Panc1 (cell line): Measurements from ENCODE around the gene PPIL6. TPM values are rescaled to one million over a fixed set of nuclear protein-coding genes. Genes with fewer than 3 reads are reported as not detected.

Experiments
- ATAC-seq: fragments of 200-7000 bp; cut with Tn5 transposase; 2 replicates; pipeline ENCODE4 v1.9.1; 2020; ENCODE audit warnings: mild to moderate bottlenecking, moderate library complexity
- BruUV-seq: library from RNA; stranded (reverse); fragments of 400-500 nt; replicated peaks from 2 replicates; lab custom pipeline; 2021; lab: Mats Ljungman, UMichigan
- CTCF ChIA-PET: fragments of 300-600 bp; sonication (Branson Sonifier 250); formaldehyde crosslinking; loops from one replicate; lab custom pipeline; 2022; ENCODE audit warnings: antibody characterized with exemption; lab: Charles Lee
- POLR2A ChIA-PET: fragments of 300-600 bp; sonication (Branson Sonifier 250); formaldehyde crosslinking; loops from one replicate; lab custom pipeline; 2022; ENCODE audit warnings: antibody characterized with exemption; lab: Charles Lee
- DNase-seq: peaks from one replicate; pipeline ENCODE4 v3.0.0-alpha.2; 2010; ENCODE audit warnings: low read depth, low spot score
- H3K27ac ChIP-seq: 2 replicates; pipeline ENCODE4 v1.5.1; 2011; ENCODE audit warnings: mild to moderate bottlenecking, low read length, inconsistent platforms
- H3K27me3 ChIP-seq: fragments of 200-500 bp; sonication (Bioruptor generic); 2 replicates; pipeline ENCODE4 v1.6.0; 2014; ENCODE audit warnings: low read length, inconsistent platforms; ENCODE audit not compliant: control insufficient read depth, insufficient read depth
- H3K36me3 ChIP-seq: fragments of 200-500 bp; sonication (Bioruptor generic); 2 replicates; pipeline ENCODE4 v1.5.1; 2014; ENCODE audit warnings: inconsistent platforms, mild to moderate bottlenecking, low read length, moderate library complexity; ENCODE audit not compliant: control insufficient read depth, insufficient read depth
- H3K4me1 ChIP-seq: 2 replicates; pipeline ENCODE4 v1.5.1; 2011; ENCODE audit warnings: inconsistent platforms, mild to moderate bottlenecking, low read length, moderate library complexity; ENCODE audit not compliant: control insufficient read depth, insufficient read depth
- H3K4me3 ChIP-seq, 2 experiments: 2 replicates each; pipeline ENCODE4 v1.5.1; 2011 to 2012; ENCODE audit warnings: low read depth in 2 of 2, low read length in 2 of 2, mild to moderate bottlenecking in 2 of 2, inconsistent platforms in 1 of 2, moderate library complexity in 1 of 2
- H3K9me3 ChIP-seq: fragments of 200-500 bp; sonication (Bioruptor generic); 2 replicates; pipeline ENCODE4 v1.5.1; 2014; ENCODE audit warnings: low read depth, mild to moderate bottlenecking, inconsistent platforms, low read length, moderate library complexity; ENCODE audit not compliant: control insufficient read depth, insufficient read depth
- POLR2AphosphoS5 ChIP-seq: IDR thresholded peaks from 2 replicates; pipeline ENCODE4 v1.6.1; 2012; ENCODE audit warnings: mild to moderate bottlenecking, low read depth, low read length, moderate library complexity
- SIN3A ChIP-seq: IDR thresholded peaks from 2 replicates; pipeline ENCODE4 v1.6.1; 2012; ENCODE audit warnings: low read depth, mild to moderate bottlenecking, low read length, moderate library complexity, borderline replicate concordance; ENCODE audit not compliant: insufficient read depth
- TCF7L2 ChIP-seq: IDR thresholded peaks from 2 replicates; pipeline ENCODE4 v1.6.1; 2011; ENCODE audit warnings: mild to moderate bottlenecking, low read depth, low read length, inconsistent platforms
- in situ Hi-C: cut with HindIII; loops from 2 replicates; pipeline ENCODE4 v1.10.0; 2016; ENCODE audit warnings: low sequenced_read_pairs, low pct_unique_long_range_greater_than_20kb
- intact Hi-C: fragments of 100-400 bp; cut with micrococcal nuclease; formaldehyde crosslinking; loops from one replicate; pipeline ENCODE4 v1.10.0; 2022; ENCODE audit not compliant: unreplicated experiment
- total RNA-seq: library from RNA; stranded (reverse); gene quantifications from one replicate; pipeline ENCODE4 v1.2.1, GENCODE V29; 2021; ENCODE audit not compliant: unreplicated experiment
- TF ChIP-seq, protein P1 (sequence below): fragments of 450-650 bp; IDR thresholded peaks from 2 replicates; pipeline ENCODE4 v1.5.1; 2017; ENCODE audit warnings: mild to moderate bottlenecking
- TF ChIP-seq, protein P2 (sequence below), 2 experiments: IDR thresholded peaks; 2 replicates each; pipeline ENCODE4 v1.6.1; 2011 to 2012; ENCODE audit warnings: low read depth in 2 of 2, control low read depth in 1 of 2, low read length in 1 of 2, mild to moderate bottlenecking in 1 of 2, moderate library complexity in 1 of 2; ENCODE audit not compliant: insufficient read depth in 1 of 2

PPIL6 gene
- total RNA-seq, 1 experiment from 2014 or later: 2.2 TPM

DNA sequence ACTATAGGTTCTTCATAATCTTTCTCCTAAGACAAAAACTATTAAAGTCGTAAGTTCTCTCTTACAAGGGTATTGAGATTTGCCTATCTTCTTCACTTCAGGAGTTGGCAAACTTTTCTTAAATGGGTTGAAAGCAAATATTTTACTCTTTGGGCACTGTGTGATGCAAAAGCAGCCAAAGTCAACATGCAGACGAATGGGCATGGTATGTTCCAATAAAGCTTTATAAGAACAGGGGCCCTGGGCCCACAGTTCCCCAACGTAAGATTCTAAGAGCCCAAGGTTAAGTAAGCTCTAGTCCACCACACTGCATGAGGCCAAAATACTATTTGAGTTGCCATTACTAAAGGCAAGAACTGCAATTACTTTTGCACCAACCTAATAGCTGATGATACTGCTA is 69.6 kb downstream of the PPIL6 start:
- Histone ChIP-seq H3K4me1 (no peaks in the 10 kb centered on the region), H3K36me3 (peaks cover 72% of the 10 kb centered on the region), H3K27ac (no peak overlapping the region), H3K4me3 (no peak overlapping the region), H3K9me3 (no peaks in the 10 kb centered on the region), H3K27me3 (no peaks in the 10 kb centered on the region)
- CTCF ChIA-PET: no interaction called here
- no TSS peak for BruUV-seq
- intact Hi-C loops (no loop called here), in situ Hi-C loops (no loop called here)
- POLR2A ChIA-PET: no interaction called here
- TF ChIP-seq TCF7L2 (no peak), SIN3A (no peak), POLR2AphosphoS5 (no peak)
- TF ChIP-seq, protein P1, sequence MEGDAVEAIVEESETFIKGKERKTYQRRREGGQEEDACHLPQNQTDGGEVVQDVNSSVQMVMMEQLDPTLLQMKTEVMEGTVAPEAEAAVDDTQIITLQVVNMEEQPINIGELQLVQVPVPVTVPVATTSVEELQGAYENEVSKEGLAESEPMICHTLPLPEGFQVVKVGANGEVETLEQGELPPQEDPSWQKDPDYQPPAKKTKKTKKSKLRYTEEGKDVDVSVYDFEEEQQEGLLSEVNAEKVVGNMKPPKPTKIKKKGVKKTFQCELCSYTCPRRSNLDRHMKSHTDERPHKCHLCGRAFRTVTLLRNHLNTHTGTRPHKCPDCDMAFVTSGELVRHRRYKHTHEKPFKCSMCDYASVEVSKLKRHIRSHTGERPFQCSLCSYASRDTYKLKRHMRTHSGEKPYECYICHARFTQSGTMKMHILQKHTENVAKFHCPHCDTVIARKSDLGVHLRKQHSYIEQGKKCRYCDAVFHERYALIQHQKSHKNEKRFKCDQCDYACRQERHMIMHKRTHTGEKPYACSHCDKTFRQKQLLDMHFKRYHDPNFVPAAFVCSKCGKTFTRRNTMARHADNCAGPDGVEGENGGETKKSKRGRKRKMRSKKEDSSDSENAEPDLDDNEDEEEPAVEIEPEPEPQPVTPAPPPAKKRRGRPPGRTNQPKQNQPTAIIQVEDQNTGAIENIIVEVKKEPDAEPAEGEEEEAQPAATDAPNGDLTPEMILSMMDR: no peak
- TF ChIP-seq, protein P2, sequence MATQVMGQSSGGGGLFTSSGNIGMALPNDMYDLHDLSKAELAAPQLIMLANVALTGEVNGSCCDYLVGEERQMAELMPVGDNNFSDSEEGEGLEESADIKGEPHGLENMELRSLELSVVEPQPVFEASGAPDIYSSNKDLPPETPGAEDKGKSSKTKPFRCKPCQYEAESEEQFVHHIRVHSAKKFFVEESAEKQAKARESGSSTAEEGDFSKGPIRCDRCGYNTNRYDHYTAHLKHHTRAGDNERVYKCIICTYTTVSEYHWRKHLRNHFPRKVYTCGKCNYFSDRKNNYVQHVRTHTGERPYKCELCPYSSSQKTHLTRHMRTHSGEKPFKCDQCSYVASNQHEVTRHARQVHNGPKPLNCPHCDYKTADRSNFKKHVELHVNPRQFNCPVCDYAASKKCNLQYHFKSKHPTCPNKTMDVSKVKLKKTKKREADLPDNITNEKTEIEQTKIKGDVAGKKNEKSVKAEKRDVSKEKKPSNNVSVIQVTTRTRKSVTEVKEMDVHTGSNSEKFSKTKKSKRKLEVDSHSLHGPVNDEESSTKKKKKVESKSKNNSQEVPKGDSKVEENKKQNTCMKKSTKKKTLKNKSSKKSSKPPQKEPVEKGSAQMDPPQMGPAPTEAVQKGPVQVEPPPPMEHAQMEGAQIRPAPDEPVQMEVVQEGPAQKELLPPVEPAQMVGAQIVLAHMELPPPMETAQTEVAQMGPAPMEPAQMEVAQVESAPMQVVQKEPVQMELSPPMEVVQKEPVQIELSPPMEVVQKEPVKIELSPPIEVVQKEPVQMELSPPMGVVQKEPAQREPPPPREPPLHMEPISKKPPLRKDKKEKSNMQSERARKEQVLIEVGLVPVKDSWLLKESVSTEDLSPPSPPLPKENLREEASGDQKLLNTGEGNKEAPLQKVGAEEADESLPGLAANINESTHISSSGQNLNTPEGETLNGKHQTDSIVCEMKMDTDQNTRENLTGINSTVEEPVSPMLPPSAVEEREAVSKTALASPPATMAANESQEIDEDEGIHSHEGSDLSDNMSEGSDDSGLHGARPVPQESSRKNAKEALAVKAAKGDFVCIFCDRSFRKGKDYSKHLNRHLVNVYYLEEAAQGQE (IDR thresholded peaks at IDR 0.05; ENCODE audit: insufficient read depth in 1 of 2, low read depth in 2 of 2, low read length in 1 of 2): no peak
- ATAC-seq (no peak), DNase-seq (no peak)

DNA sequence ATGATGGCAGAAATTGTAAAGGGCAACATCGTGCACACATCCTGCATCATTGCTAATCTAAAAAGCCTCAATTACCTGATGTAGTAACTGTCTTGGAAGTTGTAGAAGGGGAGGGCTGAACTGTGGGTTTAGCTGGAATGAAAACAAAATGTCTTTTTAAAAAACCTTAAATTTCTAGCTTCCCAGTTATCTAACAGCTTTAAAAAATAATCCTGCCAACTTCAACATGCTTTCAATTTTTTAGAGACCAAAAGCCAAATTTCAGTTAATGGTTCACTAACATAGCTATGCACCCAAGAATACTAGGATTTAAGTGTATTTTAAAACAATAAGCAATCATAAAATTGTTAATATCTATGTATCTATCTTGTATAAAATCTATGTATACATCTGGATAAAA is 70.1 kb downstream of the PPIL6 start:
- POLR2A ChIA-PET: no interaction called here
- Histone ChIP-seq H3K4me1 (no peaks in the 10 kb centered on the region), H3K27me3 (no peaks in the 10 kb centered on the region), H3K4me3 (no peak overlapping the region), H3K36me3 (peaks cover 67% of the 10 kb centered on the region), H3K27ac (no peak overlapping the region), H3K9me3 (no peaks in the 10 kb centered on the region)
- TF ChIP-seq, protein P2 (IDR thresholded peaks at IDR 0.05; ENCODE audit: insufficient read depth in 1 of 2, low read depth in 2 of 2, low read length in 1 of 2): no peak
- TF ChIP-seq, protein P1: no peak
- TF ChIP-seq SIN3A (no peak), POLR2AphosphoS5 (no peak), TCF7L2 (no peak)
- in situ Hi-C loops (no loop called here), intact Hi-C loops (no loop called here)
- no TSS peak for BruUV-seq
- DNase-seq (no peak), ATAC-seq (no peak)
- CTCF ChIA-PET: no interaction called here
